PFSK-1 (cell line): ENCODE results near the gene ADAM12.

Experiments used
- FOXP2 ChIP-seq: optimal IDR thresholded peaks from 2 replicates; pipeline ENCODE3; 2011; ENCODE audit warnings: borderline replicate concordance, control low read depth, inconsistent platforms; ENCODE audit not compliant: insufficient read depth; ENCODE audit errors: extremely low read length, extremely low read depth
- POLR2AphosphoS5 ChIP-seq: IDR thresholded peaks from 2 replicates; pipeline ENCODE4 v1.6.1; 2012; ENCODE audit warnings: low read depth, mild to moderate bottlenecking, control low read depth, low read length, moderate library complexity
- REST ChIP-seq, 2 experiments: IDR thresholded peaks; 2 replicates each; pipeline versions ENCODE4 v1.6.1 to v1.8.0; 2011 to 2012; ENCODE audit warnings: low read depth in 2 of 2, low read length in 2 of 2, control low read depth in 1 of 2, inconsistent platforms in 1 of 2, mild to moderate bottlenecking in 1 of 2, moderate library complexity in 1 of 2; ENCODE audit not compliant: insufficient read depth in 1 of 2
- SIN3A ChIP-seq: IDR thresholded peaks from 2 replicates; pipeline ENCODE4 v1.6.1; 2012; ENCODE audit warnings: mild to moderate bottlenecking, low read length, moderate library complexity, borderline replicate concordance; ENCODE audit not compliant: insufficient read depth
- TAF1 ChIP-seq: IDR thresholded peaks from 2 replicates; pipeline ENCODE4 v1.6.1; 2012; ENCODE audit warnings: low read length, control low read depth, borderline replicate concordance; ENCODE audit not compliant: insufficient read depth

ADAM12 gene

DNA sequence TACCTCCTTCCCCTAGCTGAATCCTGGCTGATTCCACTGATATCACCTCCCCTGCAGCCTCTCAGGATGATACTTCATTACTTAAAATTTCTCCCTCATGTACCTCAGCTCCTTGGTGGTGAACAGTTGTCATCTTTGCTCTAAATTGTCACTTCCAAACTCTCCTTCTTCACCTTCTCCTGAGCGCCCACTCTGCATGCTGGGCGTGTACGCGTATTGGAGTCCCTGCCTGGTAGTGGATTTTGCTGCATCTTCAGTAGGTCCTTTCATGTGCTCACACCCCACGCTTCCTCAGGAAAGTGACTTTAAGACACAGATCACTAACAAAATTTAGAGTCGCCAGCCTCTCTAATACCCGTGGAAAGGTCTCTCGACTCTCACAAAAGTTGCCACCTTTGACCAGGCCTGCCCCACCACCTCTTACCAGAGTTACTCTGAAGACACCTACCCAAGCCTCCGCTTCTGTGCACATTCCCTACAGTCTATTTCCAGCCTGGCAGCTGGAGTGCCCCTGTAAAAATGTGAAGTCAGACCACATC, 255.1 kb downstream of the ADAM12 start:
- no peak for TF ChIP-seq POLR2AphosphoS5
- TF ChIP-seq TAF1 = no peak
- no peak for TF ChIP-seq FOXP2
- no peak for TF ChIP-seq REST (IDR thresholded peaks at IDR 0.05; ENCODE audit: insufficient read depth in 1 of 2, low read depth in 2 of 2, low read length in 2 of 2)
- no peak for TF ChIP-seq SIN3A

- no peak for TF ChIP-seq TAF1
- no peak for TF ChIP-seq POLR2AphosphoS5
- no peak for TF ChIP-seq SIN3A
- no peak for TF ChIP-seq REST (IDR thresholded peaks at IDR 0.05; ENCODE audit: insufficient read depth in 1 of 2, low read depth in 2 of 2, low read length in 2 of 2)
- TF ChIP-seq FOXP2 = no peak
Observed at GRCh38 chr10:126131341-126131740, 256.9 kb downstream of the ADAM12 start.

DNA sequence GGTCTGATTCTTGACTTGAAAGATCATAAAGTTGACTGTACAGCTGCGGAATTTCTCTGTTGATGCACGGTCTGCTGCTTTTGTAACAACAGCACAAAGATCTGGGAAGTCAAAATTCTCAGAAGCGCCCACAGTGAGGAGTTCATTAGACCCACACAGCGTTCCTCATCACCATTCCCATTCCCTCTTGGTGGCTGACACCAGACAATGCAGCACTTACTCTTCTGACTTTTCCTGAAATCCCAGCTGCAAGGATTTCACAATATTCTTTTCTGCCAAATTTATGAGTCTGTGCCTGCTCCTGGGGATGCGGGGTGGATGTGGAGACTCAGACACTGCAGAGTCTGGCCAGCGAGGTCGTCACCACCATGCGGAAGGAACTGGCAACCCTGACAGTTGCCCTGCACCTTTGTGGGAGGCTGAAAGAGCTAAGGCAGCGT, 258.0 kb downstream of the ADAM12 start:
- no peak for TF ChIP-seq FOXP2
- no peak for TF ChIP-seq TAF1
- no peak for TF ChIP-seq SIN3A

- TF ChIP-seq SIN3A (no peak), TAF1 (no peak), REST (IDR thresholded peaks at IDR 0.05; ENCODE audit: insufficient read depth in 1 of 2, low read depth in 2 of 2, low read length in 2 of 2) (no peak), POLR2AphosphoS5 (no peak), FOXP2 (no peak)
Observed at GRCh38 chr10:126129026-126129425, 259.3 kb downstream of the ADAM12 start.

- TF ChIP-seq SIN3A = no peak
- no peak for TF ChIP-seq TAF1
- TF ChIP-seq POLR2AphosphoS5 = no peak
- TF ChIP-seq REST (IDR thresholded peaks at IDR 0.05; ENCODE audit: insufficient read depth in 1 of 2, low read depth in 2 of 2, low read length in 2 of 2) = no peak
- no peak for TF ChIP-seq FOXP2
Observed at GRCh38 chr10:126128581-126128980, 259.7 kb downstream of the ADAM12 start.
